SK-N-MC (cell line): ENCODE measurements around the gene CIBAR2.

Experiments used
- EZH2 ChIP-seq: fragments of 200-600 bp; sonication (generic); IDR thresholded peaks from one replicate; pipeline ENCODE4 v1.6.1; 2017; ENCODE audit warnings: antibody characterized with exemption
- FOXP2 ChIP-seq: optimal IDR thresholded peaks from 2 replicates; pipeline ENCODE3; 2011; ENCODE audit warnings: mild to moderate bottlenecking, moderate library complexity; ENCODE audit not compliant: insufficient read depth; ENCODE audit errors: extremely low read length, control extremely low read depth
- POLR2AphosphoS5 ChIP-seq: IDR thresholded peaks from 2 replicates; pipeline ENCODE4 v1.6.1; 2012; ENCODE audit warnings: mild to moderate bottlenecking, low read depth, low read length, borderline replicate concordance

GRCh38 chr16:85153656-85154091, 41.4 kb upstream of the CIBAR2 start:
- TF ChIP-seq POLR2AphosphoS5 (no peak), EZH2 (no peak), FOXP2 (no peak)
